ENCODE data around the gene IGSF21.

The IGSF21 gene

GRCh38 chr1:18192182-18192581, 84.6 kb downstream of the IGSF21 start:
- WGBS (ENCODE audit: insufficient coverage, insufficient read length) = no CpG with 5 or more reads among the region's 4 CpGs

GRCh38 chr1:18192974-18193373, 85.4 kb downstream of the IGSF21 start:
- no peaks in the 10 kb centered on the region for H3K27me3 ChIP-seq (ENCODE audit: control insufficient read depth, insufficient read depth, low read length)
- no peak for DNase-seq (ENCODE audit: low read depth, low spot score)
- no CpG with 5 or more reads among the region's 2 CpGs for WGBS (ENCODE audit: insufficient coverage, insufficient read length)

More at GRCh38 chr1:18192182-18192581, 84.6 kb downstream of the IGSF21 start:
- Histone ChIP-seq H3K4me1 (ENCODE audit: control insufficient read depth, insufficient read depth, low read length) (no peaks in the 10 kb centered on the region), H3K27ac (ENCODE audit: low read length) (no peak overlapping the region), H3K36me3 (ENCODE audit: control insufficient read depth, insufficient read depth, low read length) (no peaks in the 10 kb centered on the region), H3K27me3 (ENCODE audit: control insufficient read depth, insufficient read depth, low read length) (no peaks in the 10 kb centered on the region), H3K9me3 (ENCODE audit: control insufficient read depth, insufficient read depth, low read length) (no peaks in the 10 kb centered on the region), H3K4me3 (ENCODE audit: low read length) (no peak overlapping the region)
- no peak for DNase-seq (ENCODE audit: low read depth, low spot score)

GRCh38 chr1:18197299-18197698, 89.7 kb downstream of the IGSF21 start:
- WGBS (ENCODE audit: insufficient coverage, insufficient read length) = no CpG with 5 or more reads among the region's 3 CpGs
- Histone ChIP-seq H3K27me3 (ENCODE audit: control insufficient read depth, insufficient read depth, low read length) (no peaks in the 10 kb centered on the region), H3K9me3 (ENCODE audit: control insufficient read depth, insufficient read depth, low read length) (no peaks in the 10 kb centered on the region), H3K4me1 (ENCODE audit: control insufficient read depth, insufficient read depth, low read length) (0 out of 2 replicates have a peak, but pooled peaks cover 1% of the 10 kb centered on the region), H3K27ac (ENCODE audit: low read length) (no peak overlapping the region), H3K36me3 (ENCODE audit: control insufficient read depth, insufficient read depth, low read length) (no peaks in the 10 kb centered on the region), H3K4me3 (ENCODE audit: low read length) (no peak overlapping the region)
- no peak for DNase-seq (ENCODE audit: low read depth, low spot score)

More at GRCh38 chr1:18192974-18193373, 85.4 kb downstream of the IGSF21 start:
- Histone ChIP-seq H3K9me3 (ENCODE audit: control insufficient read depth, insufficient read depth, low read length) (no peaks in the 10 kb centered on the region), H3K36me3 (ENCODE audit: control insufficient read depth, insufficient read depth, low read length) (no peaks in the 10 kb centered on the region), H3K27ac (ENCODE audit: low read length) (no peak overlapping the region), H3K4me1 (ENCODE audit: control insufficient read depth, insufficient read depth, low read length) (no peaks in the 10 kb centered on the region), H3K4me3 (ENCODE audit: low read length) (no peak overlapping the region)

GRCh38 chr1:18198260-18198659, 90.7 kb downstream of the IGSF21 start:
- no CpG with 5 or more reads among the region's 10 CpGs for WGBS (ENCODE audit: insufficient coverage, insufficient read length)
- no peak for DNase-seq (ENCODE audit: low read depth, low spot score)
- no peaks in the 10 kb centered on the region for H3K9me3 ChIP-seq (ENCODE audit: control insufficient read depth, insufficient read depth, low read length)
- H3K4me1 ChIP-seq (ENCODE audit: control insufficient read depth, insufficient read depth, low read length) = 0 out of 2 replicates have a peak, but pooled peaks cover 1% of the 10 kb centered on the region
- H3K27ac ChIP-seq (ENCODE audit: low read length) = no peak overlapping the region
- no peaks in the 10 kb centered on the region for H3K36me3 ChIP-seq (ENCODE audit: control insufficient read depth, insufficient read depth, low read length)
- no peak overlapping the region for H3K4me3 ChIP-seq (ENCODE audit: low read length)
- no peaks in the 10 kb centered on the region for H3K27me3 ChIP-seq (ENCODE audit: control insufficient read depth, insufficient read depth, low read length)

GRCh38 chr1:18199462-18199861, 91.9 kb downstream of the IGSF21 start:
- no CpG with 5 or more reads among the region's 14 CpGs for WGBS (ENCODE audit: insufficient coverage, insufficient read length)
- H3K27me3 ChIP-seq (ENCODE audit: control insufficient read depth, insufficient read depth, low read length) = no peaks in the 10 kb centered on the region
- no peak for DNase-seq (ENCODE audit: low read depth, low spot score)
- H3K9me3 ChIP-seq (ENCODE audit: control insufficient read depth, insufficient read depth, low read length) = no peaks in the 10 kb centered on the region
- H3K4me3 ChIP-seq (ENCODE audit: low read length) = no peak overlapping the region
- no peak overlapping the region for H3K27ac ChIP-seq (ENCODE audit: low read length)
- H3K4me1 ChIP-seq (ENCODE audit: control insufficient read depth, insufficient read depth, low read length) = peaks cover 2% of the 10 kb centered on the region; the same call in 1 of the 2 replicates
- H3K36me3 ChIP-seq (ENCODE audit: control insufficient read depth, insufficient read depth, low read length) = no peaks in the 10 kb centered on the region

- H3K27ac ChIP-seq (ENCODE audit: low read length) = no peak overlapping the region
- WGBS (ENCODE audit: insufficient coverage, insufficient read length) = no CpG with 5 or more reads among the region's 8 CpGs
- DNase-seq (ENCODE audit: low read depth, low spot score) = no peak
- no peaks in the 10 kb centered on the region for H3K27me3 ChIP-seq (ENCODE audit: control insufficient read depth, insufficient read depth, low read length)
- H3K4me1 ChIP-seq (ENCODE audit: control insufficient read depth, insufficient read depth, low read length) = peaks cover 4% of the 10 kb centered on the region; the same call in 1 of the 2 replicates
- no peak overlapping the region for H3K4me3 ChIP-seq (ENCODE audit: low read length)
- no peaks in the 10 kb centered on the region for H3K36me3 ChIP-seq (ENCODE audit: control insufficient read depth, insufficient read depth, low read length)
- no peaks in the 10 kb centered on the region for H3K9me3 ChIP-seq (ENCODE audit: control insufficient read depth, insufficient read depth, low read length)
These were observed 92.6 kb downstream of the IGSF21 start for GRCh38 chr1:18200136-18200717.

- H3K4me3 ChIP-seq (ENCODE audit: low read length) = no peak overlapping the region
- no peaks in the 10 kb centered on the region for H3K27me3 ChIP-seq (ENCODE audit: control insufficient read depth, insufficient read depth, low read length)
- no peak overlapping the region for H3K27ac ChIP-seq (ENCODE audit: low read length)
- WGBS (ENCODE audit: insufficient coverage, insufficient read length) = no CpG with 5 or more reads among the region's 6 CpGs
- no peak for DNase-seq (ENCODE audit: low read depth, low spot score)
- H3K9me3 ChIP-seq (ENCODE audit: control insufficient read depth, insufficient read depth, low read length) = no peaks in the 10 kb centered on the region
- peaks cover 4% of the 10 kb centered on the region; the same call in 1 of the 2 replicates for H3K4me1 ChIP-seq (ENCODE audit: control insufficient read depth, insufficient read depth, low read length)
- H3K36me3 ChIP-seq (ENCODE audit: control insufficient read depth, insufficient read depth, low read length) = no peaks in the 10 kb centered on the region
These were observed 93.3 kb downstream of the IGSF21 start for GRCh38 chr1:18200918-18201317.

GRCh38 chr1:18201997-18202719, 94.6 kb downstream of the IGSF21 start:
- Histone ChIP-seq H3K36me3 (ENCODE audit: control insufficient read depth, insufficient read depth, low read length) (no peaks in the 10 kb centered on the region), H3K9me3 (ENCODE audit: control insufficient read depth, insufficient read depth, low read length) (no peaks in the 10 kb centered on the region), H3K4me3 (ENCODE audit: low read length) (no peak overlapping the region), H3K27me3 (ENCODE audit: control insufficient read depth, insufficient read depth, low read length) (no peaks in the 10 kb centered on the region), H3K27ac (ENCODE audit: low read length) (no peak overlapping the region), H3K4me1 (ENCODE audit: control insufficient read depth, insufficient read depth, low read length) (peaks cover 4% of the 10 kb centered on the region; the same call in 1 of the 2 replicates)
- no peak for DNase-seq (ENCODE audit: low read depth, low spot score)
- WGBS (ENCODE audit: insufficient coverage, insufficient read length) = no CpG with 5 or more reads among the region's 4 CpGs

- DNase-seq (ENCODE audit: low read depth, low spot score) = no peak
- Histone ChIP-seq H3K27ac (ENCODE audit: low read length) (no peak overlapping the region), H3K9me3 (ENCODE audit: control insufficient read depth, insufficient read depth, low read length) (no peaks in the 10 kb centered on the region), H3K36me3 (ENCODE audit: control insufficient read depth, insufficient read depth, low read length) (no peaks in the 10 kb centered on the region), H3K4me1 (ENCODE audit: control insufficient read depth, insufficient read depth, low read length) (peaks cover 4% of the 10 kb centered on the region; the same call in 1 of the 2 replicates), H3K4me3 (ENCODE audit: low read length) (no peak overlapping the region), H3K27me3 (ENCODE audit: control insufficient read depth, insufficient read depth, low read length) (no peaks in the 10 kb centered on the region)
- no CpG with 5 or more reads among the region's 4 CpGs for WGBS (ENCODE audit: insufficient coverage, insufficient read length)
These were observed 96.0 kb downstream of the IGSF21 start for GRCh38 chr1:18203645-18204044.

- WGBS (ENCODE audit: insufficient coverage, insufficient read length) = no CpG with 5 or more reads among the region's 1 CpG
- Histone ChIP-seq H3K4me1 (ENCODE audit: control insufficient read depth, insufficient read depth, low read length) (peaks cover 4% of the 10 kb centered on the region; the same call in 1 of the 2 replicates), H3K27me3 (ENCODE audit: control insufficient read depth, insufficient read depth, low read length) (no peaks in the 10 kb centered on the region), H3K27ac (ENCODE audit: low read length) (no peak overlapping the region), H3K9me3 (ENCODE audit: control insufficient read depth, insufficient read depth, low read length) (no peaks in the 10 kb centered on the region), H3K36me3 (ENCODE audit: control insufficient read depth, insufficient read depth, low read length) (no peaks in the 10 kb centered on the region), H3K4me3 (ENCODE audit: low read length) (no peak overlapping the region)
- DNase-seq (ENCODE audit: low read depth, low spot score) = no peak
These were observed 97.0 kb downstream of the IGSF21 start for GRCh38 chr1:18204575-18204974.

Data from iPS DF 6.9 (cell line).